Measurements from ENCODE around the gene EDA.

- no peak for TF ChIP-seq CTCF (IDR thresholded peaks at IDR 0.05)
- TF ChIP-seq ZFX (IDR thresholded peaks at IDR 0.05; ENCODE audit: borderline replicate concordance): no peak
These were observed 89.9 kb downstream of the EDA start for GRCh38 chrX:69705818-69706217.
